Esophagus (tissue), 2 donors: ENCODE data around the gene TTC12. TPM values are rescaled to one million over a fixed set of nuclear protein-coding genes. Genes with fewer than 3 reads are reported as not detected.

Source experiments
- H3K27ac ChIP-seq, 2 donors: one replicate each; pipeline ENCODE4 v1.5.1; 2013; ENCODE audit warnings: low read depth in 2 of 2, mild to moderate bottlenecking in 2 of 2, inconsistent platforms in 1 of 2, low read length in 1 of 2, moderate library complexity in 1 of 2
- H3K27me3 ChIP-seq, 2 donors: one replicate each; pipeline ENCODE4 v1.6.1; 2013; ENCODE audit warnings: low read length in 2 of 2, control low read depth in 1 of 2, mild to moderate bottlenecking in 1 of 2; ENCODE audit not compliant: insufficient read depth in 2 of 2, control insufficient read depth in 1 of 2
- H3K36me3 ChIP-seq, 2 donors: one replicate each; pipeline ENCODE4 v1.6.1; 2013; ENCODE audit warnings: low read length in 1 of 2; ENCODE audit not compliant: control insufficient read depth in 2 of 2, insufficient read depth in 2 of 2
- H3K4me1 ChIP-seq, 2 donors: one replicate each; pipeline ENCODE4 v1.6.1; 2013; ENCODE audit warnings: low read length in 1 of 2; ENCODE audit not compliant: control insufficient read depth in 2 of 2, insufficient read depth in 2 of 2
- H3K4me3 ChIP-seq, 2 donors: one replicate each; pipeline ENCODE4 v1.5.1; 2013; ENCODE audit warnings: low read length in 2 of 2, mild to moderate bottlenecking in 2 of 2, low read depth in 1 of 2, moderate library complexity in 1 of 2
- H3K9me3 ChIP-seq, 2 donors: one replicate each; pipeline ENCODE4 v1.6.1; 2013; ENCODE audit warnings: mild to moderate bottlenecking in 2 of 2, low read depth in 1 of 2, low read length in 1 of 2, moderate library complexity in 1 of 2; ENCODE audit not compliant: control insufficient read depth in 2 of 2, insufficient read depth in 1 of 2
- WGBS, 2 donors: extraction: QIAGEN DNeasy Blood & Tissue Kit; methylation state at CpG; one replicate each; pipeline ENCODE4 v1.1.7; 2013; 5-methylcytosine and 5-hydroxymethylcytosine counted together
- polyA plus RNA-seq, 2 donors: library from polyadenylated mRNA; stranded (reverse); fragments of 200-250 nt; gene quantifications; one replicate each; pipeline ENCODE4 v1.2.3, GENCODE V29; 2013
- donor health status: healthy with polysubstance abuse.
- donor health status: Bipolar disorder and iron deficiency.

TTC12 gene
- polyA plus RNA-seq, 2 donors, result 3.8 to 4.9 TPM

- Histone ChIP-seq H3K4me3 (no peak overlapping the region), H3K9me3 (no peaks in the 10 kb centered on the region), H3K4me1 (no peaks in the 10 kb centered on the region), H3K36me3 (no peaks in the 10 kb centered on the region), H3K27me3 (no peaks in the 10 kb centered on the region), H3K27ac (no peak overlapping the region)
- WGBS, 2 donors, result 40 to 52% methylated on average over 7 of the region's 7 CpGs
Observed at GRCh38 chr11:113377681-113378412, 63.5 kb downstream of the TTC12 start.

GRCh38 chr11:113378692-113379091 is 64.3 kb downstream of the TTC12 start:
- H3K9me3 ChIP-seq, result no peaks in the 10 kb centered on the region
- H3K4me3 ChIP-seq, result no peak overlapping the region
- no peak overlapping the region for H3K27ac ChIP-seq
- 52 to 65% methylated on average over 1 of the region's 1 CpG for WGBS, 2 donors
- no peaks in the 10 kb centered on the region for H3K36me3 ChIP-seq
- H3K4me1 ChIP-seq, result no peaks in the 10 kb centered on the region
- H3K27me3 ChIP-seq, result no peaks in the 10 kb centered on the region

GRCh38 chr11:113382121-113382520 is 67.7 kb downstream of the TTC12 start:
- no peaks in the 10 kb centered on the region for H3K27me3 ChIP-seq
- no peaks in the 10 kb centered on the region for H3K36me3 ChIP-seq
- H3K9me3 ChIP-seq, result no peaks in the 10 kb centered on the region
- peaks cover 0 to 3% of the 10 kb centered on the region in 2 donors for H3K4me1 ChIP-seq
- H3K27ac ChIP-seq, result no peak overlapping the region
- no peak overlapping the region for H3K4me3 ChIP-seq

- Histone ChIP-seq H3K27me3 (peaks cover 0 to 7% of the 10 kb centered on the region in 2 donors), H3K4me1 (peaks cover 4 to 5% of the 10 kb centered on the region in 2 donors), H3K9me3 (no peaks in the 10 kb centered on the region), H3K36me3 (no peaks in the 10 kb centered on the region), H3K27ac (peak overlapping the region in 1 of 2 donors; percentile 16), H3K4me3 (no peak overlapping the region)
- 39 to 53% methylated on average over 3 of the region's 3 CpGs for WGBS, 2 donors
Observed at GRCh38 chr11:113384551-113384950, 70.2 kb downstream of the TTC12 start.

GRCh38 chr11:113385749-113386148 is 71.4 kb downstream of the TTC12 start:
- 89 to 94% methylated on average over 3 of the region's 3 CpGs for WGBS, 2 donors
- peak overlapping the region in 1 of 2 donors; percentile 69 for H3K27ac ChIP-seq

GRCh38 chr11:113386866-113387265 is 72.5 kb downstream of the TTC12 start:
- WGBS, 2 donors, result 80 to 85% methylated on average over 6 of the region's 6 CpGs

More at GRCh38 chr11:113385749-113386148, 71.4 kb downstream of the TTC12 start:
- Histone ChIP-seq H3K4me1 (peaks cover 4 to 5% of the 10 kb centered on the region in 2 donors), H3K9me3 (no peaks in the 10 kb centered on the region), H3K4me3 (no peak overlapping the region), H3K27me3 (peaks cover 0 to 7% of the 10 kb centered on the region in 2 donors), H3K36me3 (no peaks in the 10 kb centered on the region)

GRCh38 chr11:113387605-113388211 is 73.3 kb downstream of the TTC12 start, which contains the start of gene ANKK1:
Gene ANKK1, plus strand, starts transcription at chr11:113387779. Its CDS starts 106 bp downstream, at chr11:113387885.
- no peak within 1 kb of the TSS for H3K27ac ChIP-seq
- 10 to 14% methylated on average over 41 to 46 of the region's 46 CpGs for WGBS, 2 donors

More at GRCh38 chr11:113386866-113387265, 72.5 kb downstream of the TTC12 start:
- H3K4me1 ChIP-seq, result peaks cover 4 to 5% of the 10 kb centered on the region in 2 donors
- no peaks in the 10 kb centered on the region for H3K9me3 ChIP-seq
- H3K27ac ChIP-seq, result no peak overlapping the region
- no peaks in the 10 kb centered on the region for H3K36me3 ChIP-seq
- H3K27me3 ChIP-seq, result peaks cover 0 to 7% of the 10 kb centered on the region in 2 donors
- no peak overlapping the region for H3K4me3 ChIP-seq

GRCh38 chr11:113389272-113389671 is 74.9 kb downstream of the TTC12 start:
- Histone ChIP-seq H3K27ac (no peak overlapping the region), H3K4me1 (peaks cover 4 to 5% of the 10 kb centered on the region in 2 donors), H3K9me3 (no peaks in the 10 kb centered on the region), H3K4me3 (no peak overlapping the region), H3K36me3 (no peaks in the 10 kb centered on the region), H3K27me3 (peaks cover 0 to 7% of the 10 kb centered on the region in 2 donors)
- 43 to 46% methylated on average over 3 of the region's 3 CpGs for WGBS, 2 donors

More at GRCh38 chr11:113387605-113388211, 73.3 kb downstream of the TTC12 start, which contains the start of gene ANKK1:
- Histone ChIP-seq H3K27me3 (peaks cover 0 to 7% of the 10 kb centered on the region in 2 donors), H3K36me3 (no peaks in the 10 kb centered on the region), H3K9me3 (no peaks in the 10 kb centered on the region), H3K4me1 (peaks cover 4 to 5% of the 10 kb centered on the region in 2 donors), H3K4me3 (peak within 1 kb of the TSS; percentile 14 to 40)

- Histone ChIP-seq H3K27ac (no peak overlapping the region), H3K4me3 (no peak overlapping the region), H3K27me3 (peaks cover 0 to 5% of the 10 kb centered on the region in 2 donors), H3K9me3 (no peaks in the 10 kb centered on the region), H3K4me1 (peaks cover 2 to 3% of the 10 kb centered on the region in 2 donors), H3K36me3 (no peaks in the 10 kb centered on the region)
- 68 to 72% methylated on average over 3 of the region's 3 CpGs for WGBS, 2 donors
Observed at GRCh38 chr11:113392236-113392921, 78.0 kb downstream of the TTC12 start.
